Cardiac muscle cell (in vitro differentiated cells and primary cell): ENCODE data around the gene PYGB. TPM values are rescaled to one million over a fixed set of nuclear protein-coding genes. Genes with fewer than 3 reads are reported as not detected.

Source experiments
- DNase-seq, 2 donors: peaks; one replicate each; pipeline versions ENCODE4 v3.0.0 to v3.0.0-alpha.2; 2010 to 2017; ENCODE audit warnings: low read depth in 1 of 2, low spot score in 1 of 2
- H3K27ac ChIP-seq: fragments of 200-600 bp; sonication (generic); 2 replicates; pipeline ENCODE4 v1.5.1; 2016
- H3K27me3 ChIP-seq: fragments of 200-600 bp; sonication (generic); 2 replicates; pipeline ENCODE4 v1.6.0; 2016; ENCODE audit warnings: control low read depth
- H3K36me3 ChIP-seq: fragments of 200-600 bp; sonication (generic); 2 replicates; pipeline ENCODE4 v1.5.1; 2016; ENCODE audit warnings: control low read depth
- H3K4me1 ChIP-seq: fragments of 200-600 bp; sonication (generic); 2 replicates; pipeline ENCODE4 v1.8.1; 2017; ENCODE audit warnings: low read depth, mild to moderate bottlenecking, mixed run types
- H3K4me3 ChIP-seq: fragments of 200-600 bp; sonication (generic); 2 replicates; pipeline ENCODE4 v1.5.1; 2016; ENCODE audit warnings: mild to moderate bottlenecking
- H3K9me3 ChIP-seq: fragments of 200-600 bp; sonication (generic); 2 replicates; pipeline ENCODE4 v1.5.1; 2017; ENCODE audit warnings: low read depth, mild to moderate bottlenecking, control low read depth
- polyA plus RNA-seq: library from polyadenylated mRNA; unstranded; fragments of >200 nt; fragmentation: Nextera tagmentation; extraction: Ambion mirVana; gene quantifications from 2 replicates; pipeline ENCODE4 v1.2.1, GENCODE V29; 2016
- total RNA-seq: library from RNA; depleted of rRNA; stranded (reverse); fragments of >200 nt; gene quantifications from 2 replicates; pipeline ENCODE4 v1.2.3, GENCODE V29; 2016
- TF ChIP-seq, protein P1 (sequence below): IDR thresholded peaks from 2 replicates; pipeline ENCODE4 v1.5.1; 2012; ENCODE audit warnings: low read depth, mild to moderate bottlenecking, low read length

PYGB gene
- total and polyA plus RNA-seq, 2 experiments from 2014 or later, result 192 to 243 TPM

DNA sequence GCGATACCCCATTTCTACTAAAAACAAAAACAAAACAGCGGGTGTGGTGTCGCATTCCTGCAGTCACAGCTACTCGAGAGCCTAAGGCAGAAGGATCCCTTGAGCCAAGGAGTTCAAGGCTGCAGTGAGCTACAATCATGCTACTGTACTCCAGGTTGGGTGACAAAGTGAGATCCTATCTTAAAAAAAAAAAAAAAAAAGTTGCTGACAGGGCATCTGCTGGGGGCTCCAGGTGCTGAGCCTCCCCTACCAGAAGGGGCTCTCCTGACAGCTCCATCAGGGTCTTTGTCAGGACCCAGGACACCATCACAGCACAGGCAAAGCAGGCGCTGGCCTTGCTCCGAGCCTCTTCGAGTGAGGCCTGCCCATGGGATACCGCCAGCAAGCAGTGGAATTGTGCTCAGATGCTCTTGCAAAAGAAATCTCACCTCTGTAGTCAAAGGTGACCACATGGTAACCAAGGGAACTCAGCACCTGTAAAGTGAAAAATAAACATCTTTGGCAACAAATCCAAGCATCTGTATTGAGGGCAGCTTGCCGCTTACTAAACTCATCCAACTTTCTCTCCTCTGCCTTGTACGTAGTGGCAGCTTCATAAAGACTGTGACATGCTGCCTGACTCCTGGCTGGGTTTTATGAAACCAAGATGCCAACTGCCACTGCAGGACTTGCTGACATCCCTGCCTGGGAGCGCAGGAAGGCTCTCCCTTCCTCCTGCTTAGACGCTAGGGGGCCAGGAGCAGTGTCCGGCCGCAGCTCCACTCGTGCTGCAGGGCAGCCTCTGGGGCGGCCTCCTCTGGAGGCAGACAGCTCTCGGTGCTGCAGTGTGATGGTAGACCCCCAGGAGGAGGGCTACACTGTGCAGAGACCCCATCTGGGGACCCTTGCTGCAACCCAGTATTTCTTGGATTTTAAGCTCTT lies 66.9 kb downstream of the PYGB start:
- Histone ChIP-seq H3K36me3 (no peaks in the 10 kb centered on the region), H3K9me3 (no peaks in the 10 kb centered on the region), H3K4me1 (peaks cover 28% of the 10 kb centered on the region), H3K27me3 (no peaks in the 10 kb centered on the region), H3K27ac (no peak overlapping the region), H3K4me3 (no peak overlapping the region)
- TF ChIP-seq, protein P1, sequence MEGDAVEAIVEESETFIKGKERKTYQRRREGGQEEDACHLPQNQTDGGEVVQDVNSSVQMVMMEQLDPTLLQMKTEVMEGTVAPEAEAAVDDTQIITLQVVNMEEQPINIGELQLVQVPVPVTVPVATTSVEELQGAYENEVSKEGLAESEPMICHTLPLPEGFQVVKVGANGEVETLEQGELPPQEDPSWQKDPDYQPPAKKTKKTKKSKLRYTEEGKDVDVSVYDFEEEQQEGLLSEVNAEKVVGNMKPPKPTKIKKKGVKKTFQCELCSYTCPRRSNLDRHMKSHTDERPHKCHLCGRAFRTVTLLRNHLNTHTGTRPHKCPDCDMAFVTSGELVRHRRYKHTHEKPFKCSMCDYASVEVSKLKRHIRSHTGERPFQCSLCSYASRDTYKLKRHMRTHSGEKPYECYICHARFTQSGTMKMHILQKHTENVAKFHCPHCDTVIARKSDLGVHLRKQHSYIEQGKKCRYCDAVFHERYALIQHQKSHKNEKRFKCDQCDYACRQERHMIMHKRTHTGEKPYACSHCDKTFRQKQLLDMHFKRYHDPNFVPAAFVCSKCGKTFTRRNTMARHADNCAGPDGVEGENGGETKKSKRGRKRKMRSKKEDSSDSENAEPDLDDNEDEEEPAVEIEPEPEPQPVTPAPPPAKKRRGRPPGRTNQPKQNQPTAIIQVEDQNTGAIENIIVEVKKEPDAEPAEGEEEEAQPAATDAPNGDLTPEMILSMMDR, result no peak
- no peak for DNase-seq

DNA sequence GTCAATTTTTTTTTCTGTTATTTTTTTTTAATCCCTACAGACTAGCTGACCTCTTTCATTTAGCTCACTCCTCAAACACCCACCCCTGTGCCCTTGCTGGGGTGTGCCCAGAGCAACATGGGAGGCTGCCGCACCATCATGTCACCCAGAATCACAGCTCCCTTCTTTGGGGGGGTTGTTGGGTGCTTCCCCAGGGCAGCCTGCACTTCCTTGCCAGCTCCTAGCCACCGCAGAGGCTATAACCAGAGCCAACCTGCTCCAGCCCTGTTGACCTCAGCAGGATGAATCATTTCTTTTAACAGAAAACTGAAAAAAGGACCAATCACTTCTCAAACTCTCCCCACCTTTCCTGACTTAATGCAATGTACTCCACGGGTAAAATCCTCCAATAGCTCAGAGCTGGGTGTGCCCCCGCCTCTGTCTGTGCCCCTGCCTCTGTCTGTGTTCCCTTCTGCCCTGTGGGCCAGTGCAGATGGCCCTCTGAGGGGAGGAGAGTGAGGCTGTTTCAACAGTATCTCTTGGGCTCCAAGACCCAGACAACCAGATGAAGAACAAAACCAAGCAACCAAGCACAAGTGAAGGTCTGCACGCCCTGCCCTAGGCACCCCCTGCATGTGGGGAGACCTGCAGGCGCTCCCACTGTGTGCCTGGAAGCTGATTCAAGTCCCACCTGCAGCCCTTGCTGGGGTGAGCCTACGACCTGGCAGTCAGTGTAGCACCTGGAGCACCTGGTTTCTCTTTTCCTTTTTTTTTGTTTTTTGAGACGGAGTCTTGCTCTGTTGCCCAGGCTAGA lies 67.7 kb downstream of the PYGB start:
- H3K27me3 ChIP-seq, result no peaks in the 10 kb centered on the region
- H3K9me3 ChIP-seq, result no peaks in the 10 kb centered on the region
- H3K4me3 ChIP-seq, result no peak overlapping the region
- peaks cover 26% of the 10 kb centered on the region for H3K4me1 ChIP-seq
- TF ChIP-seq, protein P1, result no peak
- H3K27ac ChIP-seq, result no peak overlapping the region
- no peak for DNase-seq
- no peaks in the 10 kb centered on the region for H3K36me3 ChIP-seq

DNA sequence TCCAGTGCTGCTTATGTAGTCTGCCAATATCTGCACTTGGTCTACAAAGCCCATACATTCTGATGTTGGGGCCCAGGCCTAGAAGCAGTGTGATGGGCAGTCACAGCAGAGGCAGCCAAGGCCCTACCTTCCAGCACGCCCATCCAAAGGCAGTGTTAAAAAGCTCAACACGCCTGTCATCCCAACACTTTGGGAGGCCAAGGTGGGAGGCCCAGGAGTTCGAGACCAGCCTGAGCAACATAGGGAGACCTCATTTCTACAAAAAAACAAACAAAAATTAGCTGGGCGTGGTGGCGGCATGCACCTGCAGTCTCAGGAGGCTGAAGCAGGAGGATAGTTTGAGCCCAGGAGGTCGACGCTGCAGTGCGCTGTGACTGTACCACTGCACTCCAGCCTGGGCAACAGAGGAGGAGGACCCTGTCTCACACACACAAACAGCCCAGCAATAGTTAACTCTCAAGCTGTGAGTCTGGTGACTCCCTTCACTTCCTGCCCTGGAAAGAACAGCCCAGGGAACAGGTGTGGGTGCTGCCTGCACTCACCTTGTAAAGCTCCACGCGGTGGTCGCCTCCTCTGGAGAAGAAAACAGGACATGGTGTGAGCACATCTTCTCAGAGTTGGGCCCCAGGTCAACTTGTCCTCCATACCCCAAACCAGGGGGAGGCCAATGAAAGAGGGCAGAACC lies 68.8 kb downstream of the PYGB start:
- TF ChIP-seq, protein P1, result no peak
- Histone ChIP-seq H3K9me3 (no peaks in the 10 kb centered on the region), H3K36me3 (no peaks in the 10 kb centered on the region), H3K27me3 (no peaks in the 10 kb centered on the region), H3K4me1 (peaks cover 25% of the 10 kb centered on the region), H3K27ac (no peak overlapping the region), H3K4me3 (no peak overlapping the region)
- DNase-seq, result no peak

DNA sequence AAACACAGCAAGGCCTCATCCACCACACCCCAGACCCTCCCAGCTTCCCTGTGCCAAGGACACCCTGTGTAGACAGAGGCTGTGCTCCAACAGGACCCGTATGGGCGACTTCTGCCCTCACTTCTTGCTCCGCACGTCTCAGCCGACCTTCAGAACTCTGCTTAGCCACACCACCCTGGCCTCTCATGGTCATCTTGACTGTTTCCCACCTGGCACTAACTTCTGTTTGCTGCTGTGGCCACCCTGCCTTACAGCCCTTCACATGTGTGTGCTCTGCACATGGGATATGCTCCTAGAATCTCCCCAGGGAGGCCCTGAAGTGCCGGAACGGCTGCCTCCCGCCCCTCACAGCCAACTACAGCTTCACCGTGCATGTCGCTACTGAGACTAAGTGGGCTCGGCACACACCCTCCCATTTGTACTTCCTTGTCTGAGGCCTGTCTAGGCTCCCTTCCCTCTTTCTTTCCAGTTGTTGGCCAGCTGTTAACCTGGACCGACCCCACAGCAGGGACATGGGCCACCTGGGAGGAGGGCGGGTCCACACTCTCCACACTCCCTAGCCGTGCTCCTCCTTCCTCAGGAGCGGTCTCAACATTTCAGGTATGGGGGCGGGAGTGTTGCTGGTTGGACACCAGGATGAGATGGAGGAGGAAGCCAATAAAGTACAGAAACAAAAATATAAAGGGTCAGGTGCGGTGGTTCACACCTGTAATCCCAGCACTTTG lies 69.6 kb downstream of the PYGB start:
- Histone ChIP-seq H3K4me1 (peaks cover 25% of the 10 kb centered on the region), H3K27me3 (no peaks in the 10 kb centered on the region), H3K9me3 (no peaks in the 10 kb centered on the region), H3K4me3 (no peak overlapping the region), H3K36me3 (no peaks in the 10 kb centered on the region), H3K27ac (peak overlapping the region; percentile 25)
- DNase-seq, result no peak
- TF ChIP-seq, protein P1, result no peak
